A549 (cell line): ENCODE data around the gene CHMP2B.

Experiments used
- BHLHE40 ChIP-seq: IDR thresholded peaks from 2 replicates; pipeline ENCODE4 v1.6.1; 2012; ENCODE audit warnings: low read depth, low read length, inconsistent platforms
- JUNB ChIP-seq: fragments of >200 bp; sonication (Bioruptor Twin); formaldehyde crosslinking; IDR thresholded peaks from 2 replicates; pipeline ENCODE4 v1.6.1; 2016
- TF ChIP-seq, protein P1 (sequence below): fragments of >200 bp; sonication (Bioruptor Twin); formaldehyde crosslinking; IDR thresholded peaks from 3 replicates; pipeline ENCODE4 v1.5.1; 2016

DNA sequence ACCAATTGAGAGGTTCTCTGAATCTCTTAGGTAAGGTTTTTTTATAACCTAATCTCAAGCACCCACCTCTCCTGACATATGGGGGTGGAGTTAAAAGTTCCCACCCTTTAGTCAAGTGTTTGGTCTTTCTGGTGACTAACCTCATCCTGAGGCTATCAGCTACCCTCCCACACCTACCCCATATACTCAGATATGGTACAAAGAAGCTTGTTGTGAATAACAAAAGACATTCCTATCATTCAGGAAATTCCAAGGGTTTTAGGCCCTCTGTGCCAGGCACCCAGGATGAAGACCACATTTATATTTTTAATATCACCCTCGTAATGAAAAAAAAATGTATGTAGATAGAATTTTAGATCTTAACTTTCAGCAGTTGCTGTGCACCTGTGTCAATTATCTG is 9.0 kb downstream of the CHMP2B start:
- TF ChIP-seq BHLHE40 (no peak), JUNB (no peak)
- TF ChIP-seq, protein P1, sequence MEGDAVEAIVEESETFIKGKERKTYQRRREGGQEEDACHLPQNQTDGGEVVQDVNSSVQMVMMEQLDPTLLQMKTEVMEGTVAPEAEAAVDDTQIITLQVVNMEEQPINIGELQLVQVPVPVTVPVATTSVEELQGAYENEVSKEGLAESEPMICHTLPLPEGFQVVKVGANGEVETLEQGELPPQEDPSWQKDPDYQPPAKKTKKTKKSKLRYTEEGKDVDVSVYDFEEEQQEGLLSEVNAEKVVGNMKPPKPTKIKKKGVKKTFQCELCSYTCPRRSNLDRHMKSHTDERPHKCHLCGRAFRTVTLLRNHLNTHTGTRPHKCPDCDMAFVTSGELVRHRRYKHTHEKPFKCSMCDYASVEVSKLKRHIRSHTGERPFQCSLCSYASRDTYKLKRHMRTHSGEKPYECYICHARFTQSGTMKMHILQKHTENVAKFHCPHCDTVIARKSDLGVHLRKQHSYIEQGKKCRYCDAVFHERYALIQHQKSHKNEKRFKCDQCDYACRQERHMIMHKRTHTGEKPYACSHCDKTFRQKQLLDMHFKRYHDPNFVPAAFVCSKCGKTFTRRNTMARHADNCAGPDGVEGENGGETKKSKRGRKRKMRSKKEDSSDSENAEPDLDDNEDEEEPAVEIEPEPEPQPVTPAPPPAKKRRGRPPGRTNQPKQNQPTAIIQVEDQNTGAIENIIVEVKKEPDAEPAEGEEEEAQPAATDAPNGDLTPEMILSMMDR, result no peak
